ENCODE results near the gene ALPI.

ALPI gene

GRCh38 chr2:232483311-232483922 lies 27.5 kb downstream of the ALPI start:
- no peak for DNase-seq

GRCh38 chr2:232483923-232484627 lies 28.1 kb downstream of the ALPI start:
- DNase-seq: no peak

GRCh38 chr2:232484628-232485347 lies 28.8 kb downstream of the ALPI start:
- no peak for DNase-seq

- DNase-seq: no peak
These were observed 29.4 kb downstream of the ALPI start for GRCh38 chr2:232485348-232485756.

GRCh38 chr2:232485757-232486557 lies 30.0 kb downstream of the ALPI start:
- DNase-seq: no peak

GRCh38 chr2:232486558-232487384 lies 30.8 kb downstream of the ALPI start:
- DNase-seq: no peak

GRCh38 chr2:232487385-232488096 lies 31.6 kb downstream of the ALPI start, which contains the start of gene ECEL1:
Gene ECEL1 (minus strand): TSS chr2:232487834. CDS start chr2:232486653, 1,181 bp downstream.
- no peak for DNase-seq

GRCh38 chr2:232488097-232488711 lies 32.3 kb downstream of the ALPI start:
- no peak for DNase-seq

- DNase-seq: no peak
These were observed 32.9 kb downstream of the ALPI start for GRCh38 chr2:232488721-232489300.

- no peak for DNase-seq
These were observed 33.7 kb downstream of the ALPI start for GRCh38 chr2:232489516-232490220.

- no peak for DNase-seq
These were observed 34.5 kb downstream of the ALPI start for GRCh38 chr2:232490221-232491138.

- no peak for DNase-seq
These were observed 35.3 kb downstream of the ALPI start for GRCh38 chr2:232491139-232491780.

GRCh38 chr2:232492236-232492848 lies 36.4 kb downstream of the ALPI start:
- no peak for DNase-seq

GRCh38 chr2:232492963-232493700 lies 37.2 kb downstream of the ALPI start:
- DNase-seq: no peak

- no peak for DNase-seq
These were observed 37.9 kb downstream of the ALPI start for GRCh38 chr2:232493701-232494474.
